Neural cell (in vitro differentiated cells): ENCODE measurements around the gene EHMT1. TPM values are rescaled to one million over a fixed set of nuclear protein-coding genes. Genes with fewer than 3 reads are reported as not detected.

Experiments
- H2AFZ ChIP-seq: fragments of 200-600, 300-800 bp; sonication (generic), shearing (Covaris generic); 2 replicates; pipeline ENCODE4 v1.6.0; 2014; ENCODE audit warnings: low read depth, mild to moderate bottlenecking, antibody characterized with exemption, low read length, moderate library complexity
- H3F3A ChIP-seq: fragments of 200-600 bp; shearing (Covaris generic); 2 replicates; pipeline ENCODE4 v1.6.1; 2016; ENCODE audit warnings: mild to moderate bottlenecking, moderate library complexity, mixed read lengths, antibody characterized with exemption, low read length; ENCODE audit not compliant: insufficient read depth, poor library complexity, severe bottlenecking
- H3K27ac ChIP-seq: fragments of 200-600, 300-800 bp; sonication (generic), shearing (Covaris generic); 2 replicates; pipeline ENCODE4 v1.5.1; 2014; ENCODE audit warnings: mild to moderate bottlenecking, low read length, moderate library complexity
- H3K27me3 ChIP-seq: fragments of 300-800, 200-600 bp; sonication (generic), shearing (Covaris generic); 2 replicates; pipeline ENCODE4 v1.6.0; 2014; ENCODE audit warnings: mild to moderate bottlenecking, low read depth, low read length, moderate library complexity; ENCODE audit not compliant: insufficient read depth
- H3K36me3 ChIP-seq: fragments of 300-800, 200-600 bp; sonication (generic), shearing (Covaris generic); 2 replicates; pipeline ENCODE4 v1.5.1; 2014; ENCODE audit warnings: mild to moderate bottlenecking, antibody characterized with exemption, low read length, moderate library complexity; ENCODE audit not compliant: insufficient read depth
- H3K4me2 ChIP-seq: fragments of 300-800, 200-600 bp; sonication (generic), shearing (Covaris generic); 2 replicates; pipeline ENCODE4 v1.6.0; 2014; ENCODE audit warnings: mild to moderate bottlenecking, low read length
- H3K4me3 ChIP-seq: fragments of 300-800, 200-600 bp; sonication (generic), shearing (Covaris generic); 2 replicates; pipeline ENCODE4 v1.5.1; 2014; ENCODE audit warnings: mild to moderate bottlenecking, low read length, moderate library complexity
- H3K79me2 ChIP-seq: fragments of 200-600 bp; shearing (Covaris generic); replicated peaks from 2 replicates; pipeline ENCODE4 v1.6.0; 2014; ENCODE audit warnings: mild to moderate bottlenecking, low read length, moderate library complexity; ENCODE audit not compliant: insufficient read depth
- H3K9ac ChIP-seq: fragments of 300-800, 200-600 bp; sonication (generic), shearing (Covaris generic); 2 replicates; pipeline ENCODE4 v1.6.1; 2016; ENCODE audit warnings: mild to moderate bottlenecking, low read length, mixed read lengths
- H3K9me2 ChIP-seq: fragments of 200-600 bp; shearing (Covaris generic); 2 replicates; pipeline ENCODE4 v1.6.1; 2016; ENCODE audit warnings: mild to moderate bottlenecking, low read length, mixed read lengths; ENCODE audit not compliant: insufficient read depth
- H3K9me3 ChIP-seq: fragments of 200-600, 300-800 bp; sonication (generic), shearing (Covaris generic); 2 replicates; pipeline ENCODE4 v1.6.1; 2016; ENCODE audit warnings: mild to moderate bottlenecking, mixed run types, low read length, moderate library complexity, mixed read lengths
- H4K20me1 ChIP-seq: fragments of 200-600 bp; shearing (Covaris generic); 2 replicates; pipeline ENCODE4 v1.6.1; 2016; ENCODE audit warnings: mild to moderate bottlenecking, mixed run types; ENCODE audit not compliant: insufficient read depth
- CTCF ChIP-seq: fragments of 450-650 bp; IDR thresholded peaks from 2 replicates; pipeline ENCODE4 v1.5.1; 2014; ENCODE audit warnings: antibody characterized with exemption, mild to moderate bottlenecking, moderate library complexity; ENCODE audit not compliant: poor library complexity, severe bottlenecking
- EP300 ChIP-seq: fragments of 450-650 bp; conservative IDR thresholded peaks from 2 replicates; pipeline ENCODE4 v1.6.1; 2014; ENCODE audit warnings: antibody characterized with exemption, mild to moderate bottlenecking, moderate library complexity; ENCODE audit not compliant: poor library complexity, severe bottlenecking
- EZH2 ChIP-seq: fragments of 200-600, 300-800 bp; shearing (Covaris generic), sonication (generic); IDR thresholded peaks from 2 replicates; pipeline ENCODE4 v1.6.1; 2014; ENCODE audit warnings: antibody characterized with exemption, low read length, borderline replicate concordance, mild to moderate bottlenecking; ENCODE audit not compliant: insufficient read depth, poor library complexity, severe bottlenecking
- MXI1 ChIP-seq: fragments of 450-650 bp; conservative IDR thresholded peaks from 2 replicates; pipeline ENCODE4 v1.6.1; 2014; ENCODE audit warnings: antibody characterized with exemption, mild to moderate bottlenecking; ENCODE audit not compliant: poor library complexity, severe bottlenecking
- POLR2AphosphoS5 ChIP-seq: IDR thresholded peaks from 2 replicates; pipeline ENCODE4 v1.6.1; 2012
- RAD21 ChIP-seq: fragments of 450-650 bp; conservative IDR thresholded peaks from 2 replicates; pipeline ENCODE4 v1.6.1; 2014; ENCODE audit warnings: antibody characterized with exemption, mild to moderate bottlenecking, moderate library complexity
- REST ChIP-seq: IDR thresholded peaks from 2 replicates; pipeline ENCODE4 v1.6.1; 2012; ENCODE audit warnings: borderline replicate concordance
- SMC3 ChIP-seq: fragments of 450-650 bp; conservative IDR thresholded peaks from 2 replicates; pipeline ENCODE4 v1.6.1; 2014; ENCODE audit warnings: antibody characterized with exemption, mild to moderate bottlenecking, moderate library complexity; ENCODE audit not compliant: poor library complexity
- TAF1 ChIP-seq: IDR thresholded peaks from 2 replicates; pipeline ENCODE4 v1.6.1; 2012; ENCODE audit warnings: low read depth
- polyA plus RNA-seq: library from polyadenylated mRNA; depleted of rRNA; stranded (reverse); fragments of >200 nt; gene quantifications from 2 replicates; pipeline ENCODE4 v1.2.3, GENCODE V29; 2014

EHMT1 gene
- polyA plus RNA-seq, 1 donor from 2014 or later = 53.0 TPM

GRCh38 chr9:137823986-137824771 is 205.4 kb downstream of the EHMT1 start:
- H3K9me2 ChIP-seq = no peaks in the 10 kb centered on the region
- peaks cover 3% of the 10 kb centered on the region for H3K79me2 ChIP-seq
- H3K9ac ChIP-seq = no peak overlapping the region
- H3K27ac ChIP-seq = no peak overlapping the region
- peaks cover 12% of the 10 kb centered on the region for H3K36me3 ChIP-seq
- peaks cover 12% of the 10 kb centered on the region for H3K9me3 ChIP-seq
- H3K4me3 ChIP-seq = no peak overlapping the region
- no peaks in the 10 kb centered on the region for H3F3A ChIP-seq
- no peak overlapping the region for H3K4me2 ChIP-seq
- no peak overlapping the region for H2AFZ ChIP-seq
- H3K27me3 ChIP-seq = no peaks in the 10 kb centered on the region
- TF ChIP-seq REST (no peak), TAF1 (no peak), POLR2AphosphoS5 (no peak), RAD21 (no peak), EP300 (no peak), MXI1 (no peak), EZH2 (no peak), CTCF (no peak), SMC3 (no peak)
- no peaks in the 10 kb centered on the region for H4K20me1 ChIP-seq

- Histone ChIP-seq H3K79me2 (peaks cover 3% of the 10 kb centered on the region), H4K20me1 (no peaks in the 10 kb centered on the region), H3K9ac (no peak overlapping the region), H3F3A (no peaks in the 10 kb centered on the region), H3K27me3 (no peaks in the 10 kb centered on the region), H3K27ac (no peak overlapping the region), H2AFZ (no peak overlapping the region), H3K4me2 (no peak overlapping the region), H3K36me3 (peaks cover 4% of the 10 kb centered on the region), H3K4me3 (no peak overlapping the region), H3K9me3 (peaks cover under 1% of the 10 kb centered on the region), H3K9me2 (no peaks in the 10 kb centered on the region)
- no peak for TF ChIP-seq RAD21
- TF ChIP-seq CTCF = no peak
- no peak for TF ChIP-seq REST
- TF ChIP-seq SMC3 = no peak
- no peak for TF ChIP-seq EP300
- no peak for TF ChIP-seq POLR2AphosphoS5
- no peak for TF ChIP-seq MXI1
- TF ChIP-seq EZH2 = no peak
- TF ChIP-seq TAF1 = no peak
Measured at GRCh38 chr9:137825324-137825989, 206.7 kb downstream of the EHMT1 start.
